ENCODE results near the gene NEAT1.

The NEAT1 gene

DNA sequence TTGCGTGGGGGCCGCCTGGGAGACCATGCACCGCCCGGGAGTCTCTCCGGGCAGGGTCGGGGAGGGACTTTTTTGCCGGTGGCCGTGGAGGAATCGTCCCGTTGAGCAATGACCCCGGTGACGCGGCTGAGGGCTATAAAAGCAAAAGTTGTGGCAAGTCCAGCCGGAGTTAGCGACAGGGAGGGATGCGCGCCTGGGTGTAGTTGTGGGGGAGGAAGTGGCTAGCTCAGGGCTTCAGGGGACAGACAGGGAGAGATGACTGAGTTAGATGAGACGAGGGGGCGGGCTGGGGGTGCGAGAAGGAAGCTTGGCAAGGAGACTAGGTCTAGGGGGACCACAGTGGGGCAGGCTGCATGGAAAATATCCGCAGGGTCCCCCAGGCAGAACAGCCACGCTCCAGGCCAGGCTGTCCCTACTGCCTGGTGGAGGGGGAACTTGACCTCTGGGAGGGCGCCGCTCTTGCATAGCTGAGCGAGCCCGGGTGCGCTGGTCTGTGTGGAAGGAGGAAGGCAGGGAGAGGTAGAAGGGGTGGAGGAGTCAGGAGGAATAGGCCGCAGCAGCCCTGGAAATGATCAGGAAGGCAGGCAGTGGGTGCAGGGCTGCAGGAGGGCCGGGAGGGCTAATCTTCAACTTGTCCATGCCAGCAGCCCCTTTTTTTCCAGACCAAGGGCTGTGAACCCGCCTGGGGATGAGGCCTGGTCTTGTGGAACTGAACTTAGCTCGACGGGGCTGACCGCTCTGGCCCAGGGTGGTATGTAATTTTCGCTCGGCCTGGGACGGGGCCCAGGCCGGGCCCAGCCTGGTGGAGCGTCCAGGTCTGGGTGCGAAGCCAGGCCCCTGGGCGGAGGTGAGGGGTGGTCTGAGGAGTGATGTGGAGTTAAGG is at the start of gene NEAT1:
Gene NEAT1 (plus strand): TSS at position 166 of the 883 bp plus-strand sequence.
- TF ChIP-seq, protein P1, sequence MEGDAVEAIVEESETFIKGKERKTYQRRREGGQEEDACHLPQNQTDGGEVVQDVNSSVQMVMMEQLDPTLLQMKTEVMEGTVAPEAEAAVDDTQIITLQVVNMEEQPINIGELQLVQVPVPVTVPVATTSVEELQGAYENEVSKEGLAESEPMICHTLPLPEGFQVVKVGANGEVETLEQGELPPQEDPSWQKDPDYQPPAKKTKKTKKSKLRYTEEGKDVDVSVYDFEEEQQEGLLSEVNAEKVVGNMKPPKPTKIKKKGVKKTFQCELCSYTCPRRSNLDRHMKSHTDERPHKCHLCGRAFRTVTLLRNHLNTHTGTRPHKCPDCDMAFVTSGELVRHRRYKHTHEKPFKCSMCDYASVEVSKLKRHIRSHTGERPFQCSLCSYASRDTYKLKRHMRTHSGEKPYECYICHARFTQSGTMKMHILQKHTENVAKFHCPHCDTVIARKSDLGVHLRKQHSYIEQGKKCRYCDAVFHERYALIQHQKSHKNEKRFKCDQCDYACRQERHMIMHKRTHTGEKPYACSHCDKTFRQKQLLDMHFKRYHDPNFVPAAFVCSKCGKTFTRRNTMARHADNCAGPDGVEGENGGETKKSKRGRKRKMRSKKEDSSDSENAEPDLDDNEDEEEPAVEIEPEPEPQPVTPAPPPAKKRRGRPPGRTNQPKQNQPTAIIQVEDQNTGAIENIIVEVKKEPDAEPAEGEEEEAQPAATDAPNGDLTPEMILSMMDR (IDR thresholded peaks at IDR 0.05; ENCODE audit: low read depth, low read length), result no peak; the same call in 1 of the 2 replicates

DNA sequence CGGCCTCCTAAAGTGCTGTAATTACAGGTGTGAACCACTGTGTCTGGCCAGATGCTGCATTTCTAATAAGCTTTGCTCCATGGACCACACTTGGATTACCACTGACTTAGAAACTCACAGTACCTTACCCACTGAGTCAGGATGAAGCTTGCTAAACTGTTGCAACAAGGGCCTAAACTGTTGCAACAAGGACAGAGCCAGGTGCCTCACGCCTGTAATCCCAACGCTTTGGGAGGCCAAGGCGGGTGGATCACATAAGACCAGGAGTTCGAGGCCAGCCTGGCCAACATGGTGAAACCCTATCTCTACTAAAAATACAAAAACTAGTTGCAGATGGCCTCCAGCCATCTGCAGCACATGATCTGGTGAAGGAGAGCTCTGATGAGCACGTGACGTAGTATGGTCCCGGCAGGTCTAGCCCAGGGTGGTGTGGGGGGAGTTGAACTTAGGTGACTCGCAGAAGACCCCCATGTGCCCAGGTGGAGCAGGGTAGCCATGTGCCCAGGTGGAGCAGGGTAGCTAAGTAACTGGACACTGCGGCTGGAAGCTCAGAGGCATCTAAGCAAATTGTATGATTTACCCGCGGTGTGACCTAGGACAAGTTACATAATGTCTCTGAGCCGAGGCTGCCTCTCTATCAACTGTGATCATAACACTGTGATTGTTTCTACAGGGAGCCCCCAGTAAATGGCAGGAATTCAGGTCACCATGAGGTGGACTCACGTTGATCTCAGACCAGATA is 48.6 kb upstream of the NEAT1 start:
- TF ChIP-seq, protein P1 (IDR thresholded peaks at IDR 0.05; ENCODE audit: low read depth, low read length), result no peak
- DNase-seq (ENCODE audit: extremely low read depth, low read depth), result no peak

More for the DNA sequence above, at the start of gene NEAT1:
- DNase-seq (ENCODE audit: extremely low read depth, low read depth), result peak; percentile 95

DNA sequence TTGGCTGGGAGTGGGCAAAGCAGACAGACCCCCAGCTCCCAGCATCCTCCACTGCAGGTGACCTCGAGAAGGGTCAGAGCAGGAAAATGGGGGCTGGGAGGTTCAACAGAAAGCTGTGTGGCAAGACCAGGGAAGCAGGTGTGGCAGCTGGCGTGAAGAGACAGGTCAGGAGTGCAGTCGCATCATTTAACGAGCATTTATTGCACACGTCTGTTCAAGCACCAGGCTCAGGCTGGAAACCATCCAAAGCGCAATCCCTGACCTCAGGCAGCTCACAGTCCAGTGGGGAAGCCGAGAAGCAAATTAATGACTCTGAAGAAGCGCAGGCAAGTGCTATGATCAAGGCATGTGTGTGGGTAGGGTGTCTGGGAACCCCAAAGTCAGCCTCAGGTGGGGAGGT is 47.6 kb upstream of the NEAT1 start:
- no peak for DNase-seq (ENCODE audit: extremely low read depth, low read depth)
- TF ChIP-seq, protein P1 (IDR thresholded peaks at IDR 0.05; ENCODE audit: low read depth, low read length), result no peak

DNA sequence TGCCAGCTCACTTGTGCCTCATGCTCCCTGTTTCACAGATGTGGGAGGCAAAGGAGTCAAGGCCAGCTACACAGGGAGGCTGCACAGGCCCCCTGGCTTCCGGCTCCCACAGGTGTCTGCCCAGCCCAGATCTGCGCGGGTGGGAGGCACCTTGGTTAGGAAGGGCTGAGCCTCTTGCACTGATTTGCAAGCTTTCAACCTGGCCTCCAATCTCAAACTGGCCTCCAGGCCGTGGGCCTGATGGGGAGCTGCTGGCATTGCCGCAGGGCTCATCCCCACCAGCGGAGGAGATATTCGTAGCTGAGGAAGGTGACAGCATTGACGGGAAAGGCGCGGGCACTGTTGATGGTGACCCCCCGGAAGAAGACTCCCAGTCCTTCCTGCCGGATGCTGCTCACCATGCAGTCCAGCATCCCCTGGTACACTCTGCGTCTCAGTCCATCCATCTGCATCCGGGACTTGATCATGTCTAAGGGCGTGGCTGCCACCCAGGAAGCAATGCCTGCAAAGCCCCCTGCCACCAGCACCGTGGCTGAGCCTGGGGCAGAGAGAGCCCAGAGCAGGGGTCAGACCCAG is 46.4 kb upstream of the NEAT1 start:
- DNase-seq (ENCODE audit: extremely low read depth, low read depth), result no peak

DNA sequence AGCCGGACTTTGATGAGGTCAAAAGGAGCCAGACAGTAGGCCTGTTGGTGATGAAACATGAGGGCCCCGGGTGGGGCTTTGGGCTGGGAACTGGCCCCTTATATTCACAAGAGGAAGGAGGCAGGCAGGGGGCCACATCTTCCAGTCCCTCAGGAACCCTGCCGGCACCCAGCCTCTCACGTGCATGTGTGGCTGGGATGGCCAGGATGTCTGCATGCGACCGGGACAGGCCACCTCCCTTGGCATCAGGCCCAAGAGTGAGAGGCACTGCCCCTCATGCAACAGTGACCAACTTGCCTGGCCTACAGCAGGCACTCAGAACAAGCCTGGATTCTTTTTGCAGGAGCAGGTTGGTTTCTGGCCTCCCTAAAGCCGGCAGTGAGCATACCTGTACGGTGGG is 45.6 kb upstream of the NEAT1 start:
- DNase-seq (ENCODE audit: extremely low read depth, low read depth), result no peak
- TF ChIP-seq, protein P1 (IDR thresholded peaks at IDR 0.05; ENCODE audit: low read depth, low read length), result no peak

More for the DNA sequence above, 46.4 kb upstream of the NEAT1 start:
- TF ChIP-seq, protein P1 (IDR thresholded peaks at IDR 0.05; ENCODE audit: low read depth, low read length), result no peak

DNA sequence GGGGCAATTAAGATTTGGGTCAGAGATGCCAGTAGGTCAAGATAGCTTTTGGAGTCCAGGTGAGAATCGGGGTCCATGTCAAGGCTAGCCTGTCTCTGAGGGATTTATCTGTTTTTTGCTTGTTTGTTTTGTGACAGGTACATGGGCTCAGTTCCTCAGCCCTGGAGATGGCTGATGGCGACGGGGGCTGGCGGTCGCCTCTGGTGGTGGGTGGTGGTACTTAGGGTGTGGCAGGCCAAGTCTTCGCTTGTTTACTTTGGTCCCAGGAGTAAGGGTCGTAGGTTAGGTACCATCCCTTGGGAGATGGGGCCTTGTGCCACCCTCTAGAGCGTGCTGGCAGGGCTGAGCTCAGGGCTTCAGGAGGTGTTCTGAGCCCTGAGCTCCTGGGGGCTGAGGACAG is 44.8 kb upstream of the NEAT1 start:
- TF ChIP-seq, protein P1 (IDR thresholded peaks at IDR 0.05; ENCODE audit: low read depth, low read length), result no peak
- no peak for DNase-seq (ENCODE audit: extremely low read depth, low read depth)

Measured in AG09319 (cell line).